ENCODE data around the gene SLC18A2.

DNA sequence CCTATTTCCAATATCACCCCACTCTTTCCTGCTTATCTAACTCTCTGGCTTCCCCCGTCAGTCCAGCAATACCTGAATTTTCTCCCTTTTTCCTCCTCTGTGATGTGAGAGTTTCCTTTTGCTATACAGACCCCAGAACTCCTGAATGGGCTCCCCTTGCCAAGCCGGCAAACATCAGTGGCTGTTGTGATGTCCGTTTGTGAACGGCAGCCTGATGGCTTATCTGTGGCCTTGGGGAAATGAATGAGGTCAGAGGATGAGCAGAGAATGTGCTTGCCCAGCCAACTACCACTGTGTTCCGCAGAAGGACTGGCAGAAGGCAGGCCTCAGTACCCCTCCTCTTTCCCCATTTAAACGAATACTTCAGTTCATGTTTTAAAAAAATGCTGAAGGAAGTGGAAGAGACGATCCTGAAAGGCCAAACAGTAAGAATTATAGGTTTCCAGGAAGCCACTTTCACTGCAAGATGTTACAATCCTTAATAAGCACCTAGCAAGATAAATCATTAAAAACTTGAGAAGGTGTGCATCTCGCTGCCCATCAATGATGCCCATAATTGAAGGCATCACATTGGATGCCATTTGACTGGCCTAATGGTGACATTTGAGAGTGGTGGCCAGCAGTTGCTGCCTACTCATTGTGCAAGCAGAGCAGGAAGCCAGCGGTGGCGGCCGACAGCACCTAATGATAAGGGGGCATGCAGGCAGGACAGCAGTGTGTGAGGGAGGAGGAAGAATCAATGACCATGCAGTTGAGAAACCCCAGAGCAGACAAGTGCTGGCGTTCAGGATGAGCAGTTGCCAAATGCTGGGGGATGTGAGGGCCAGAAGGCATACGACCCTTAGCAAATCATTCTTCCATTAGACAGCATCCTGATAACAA lies 31.5 kb downstream of the SLC18A2 start:
- TF ChIP-seq, protein P1, sequence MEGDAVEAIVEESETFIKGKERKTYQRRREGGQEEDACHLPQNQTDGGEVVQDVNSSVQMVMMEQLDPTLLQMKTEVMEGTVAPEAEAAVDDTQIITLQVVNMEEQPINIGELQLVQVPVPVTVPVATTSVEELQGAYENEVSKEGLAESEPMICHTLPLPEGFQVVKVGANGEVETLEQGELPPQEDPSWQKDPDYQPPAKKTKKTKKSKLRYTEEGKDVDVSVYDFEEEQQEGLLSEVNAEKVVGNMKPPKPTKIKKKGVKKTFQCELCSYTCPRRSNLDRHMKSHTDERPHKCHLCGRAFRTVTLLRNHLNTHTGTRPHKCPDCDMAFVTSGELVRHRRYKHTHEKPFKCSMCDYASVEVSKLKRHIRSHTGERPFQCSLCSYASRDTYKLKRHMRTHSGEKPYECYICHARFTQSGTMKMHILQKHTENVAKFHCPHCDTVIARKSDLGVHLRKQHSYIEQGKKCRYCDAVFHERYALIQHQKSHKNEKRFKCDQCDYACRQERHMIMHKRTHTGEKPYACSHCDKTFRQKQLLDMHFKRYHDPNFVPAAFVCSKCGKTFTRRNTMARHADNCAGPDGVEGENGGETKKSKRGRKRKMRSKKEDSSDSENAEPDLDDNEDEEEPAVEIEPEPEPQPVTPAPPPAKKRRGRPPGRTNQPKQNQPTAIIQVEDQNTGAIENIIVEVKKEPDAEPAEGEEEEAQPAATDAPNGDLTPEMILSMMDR (IDR thresholded peaks at IDR 0.05), result no peak
- TF ChIP-seq POLR2A (IDR thresholded peaks at IDR 0.05; ENCODE audit: low read depth), result no peak
- no peak for TF ChIP-seq EP300 (IDR thresholded peaks at IDR 0.05)

Data from esophagus muscularis mucosa (tissue), 4 donors.